GM12873 (cell line): ENCODE data around the gene EXOC6.

Experiments used
- CTCF ChIP-seq: IDR thresholded peaks from 2 replicates; pipeline ENCODE4 v1.5.1; 2012; ENCODE audit warnings: low read depth, mild to moderate bottlenecking, moderate library complexity, low read length, control low read depth; ENCODE audit not compliant: insufficient read depth; ENCODE audit errors: missing control alignments

EXOC6 gene

GRCh38 chr10:92847202-92847864 lies 987 bp upstream of the EXOC6 start:
- TF ChIP-seq CTCF = no peak

- TF ChIP-seq CTCF = no peak
Observed at GRCh38 chr10:92848037-92848440, 281 bp upstream of the EXOC6 start.

GRCh38 chr10:92849234-92849525 lies 860 bp downstream of the EXOC6 start:
- TF ChIP-seq CTCF = no peak

- no peak for TF ChIP-seq CTCF
Observed at GRCh38 chr10:92849576-92850090, 1.3 kb downstream of the EXOC6 start.

GRCh38 chr10:92850185-92850584 lies 1.9 kb downstream of the EXOC6 start:
- no peak for TF ChIP-seq CTCF

- TF ChIP-seq CTCF = no peak
Observed at GRCh38 chr10:92851003-92851402, 2.7 kb downstream of the EXOC6 start.

- TF ChIP-seq CTCF = no peak
Observed at GRCh38 chr10:92855560-92855959, 7.2 kb downstream of the EXOC6 start.
